ENCODE measurements around the gene CCNL2. TPM values are rescaled to one million over a fixed set of nuclear protein-coding genes. Genes with fewer than 3 reads are reported as not detected.

Gene CCNL2
- total and polyA plus RNA-seq, 2 experiments from 2014 or later: 115 to 146 TPM

- no peak for TF ChIP-seq REST (IDR thresholded peaks at IDR 0.05; ENCODE audit: unreplicated experiment)
- no peak for TF ChIP-seq ZNF114 (CRISPR knock-in tag; IDR thresholded peaks at IDR 0.05)
- no peak for TF ChIP-seq ETS1 (IDR thresholded peaks at IDR 0.05)
- TF ChIP-seq EZH2 (IDR thresholded peaks at IDR 0.05; ENCODE audit: low read depth, unreplicated experiment): no peak
- TF ChIP-seq CREB1 (CRISPR knock-in tag; IDR thresholded peaks at IDR 0.05; ENCODE audit: low read depth): no peak
- no peak for TF ChIP-seq POLR2AphosphoS5 (IDR thresholded peaks at IDR 0.05; ENCODE audit: low read depth)
- TF ChIP-seq NANOG (IDR thresholded peaks at IDR 0.05; ENCODE audit: borderline replicate concordance): no peak
Observed at GRCh38 chr1:1361233-1361981, 37.7 kb downstream of the CCNL2 start (continued).

- Mint-ChIP-seq H3K9me3 (no peaks in the 10 kb centered on the region; the same call in 2 of the 3 replicates), H3K4me3 (no peak overlapping the region; the same call in 2 of the 3 replicates), H3K27me3 (ENCODE audit: insufficient read depth, low read depth, poor library complexity) (peaks cover 18% of the 10 kb centered on the region), H3K36me3 (ENCODE audit: low read depth) (no peaks in the 10 kb centered on the region), H3K27ac (peak overlapping the region; percentile 2; the same call in 1 of the 2 replicates), H3K4me1 (peaks cover 31% of the 10 kb centered on the region)
- H3K4me3 ChIP-seq: no peak overlapping the region
- no peak overlapping the region for H3K27ac ChIP-seq (ENCODE audit: low read depth)
- no peak for ATAC-seq
- H3K4me1 ChIP-seq (ENCODE audit: insufficient read depth): peaks cover 22% of the 10 kb centered on the region
- no peaks in the 10 kb centered on the region for H3K27me3 ChIP-seq (ENCODE audit: insufficient read depth)
- peaks cover 19% of the 10 kb centered on the region; the same call in 1 of the 2 replicates for H3F3A ChIP-seq (replicated peaks; ENCODE audit: low read depth)
- H3K9me2 ChIP-seq (ENCODE audit: insufficient read depth): no peaks in the 10 kb centered on the region
- H3K79me2 ChIP-seq (replicated peaks; ENCODE audit: insufficient read depth): no peaks in the 10 kb centered on the region
- H3K36me3 ChIP-seq (ENCODE audit: insufficient read depth): no peaks in the 10 kb centered on the region
- no peaks in the 10 kb centered on the region for H4K20me1 ChIP-seq (replicated peaks; ENCODE audit: insufficient read depth)
- no peak overlapping the region for H2AFZ ChIP-seq
- no peak overlapping the region for H3K4me2 ChIP-seq
- DNase-seq (ENCODE audit: low spot score): no peak
- no peak for TF ChIP-seq EZH2phosphoT487 (IDR thresholded peaks at IDR 0.05; ENCODE audit: unreplicated experiment)
- no peak for TF ChIP-seq ZNF462 (CRISPR knock-in tag; IDR thresholded peaks at IDR 0.05)
- no peak for TF ChIP-seq POLR2AphosphoS5 (IDR thresholded peaks at IDR 0.05; ENCODE audit: low read depth)
Observed at GRCh38 chr1:1360506-1361169, 38.5 kb downstream of the CCNL2 start.
